Measurements from ENCODE around the gene CDCP2. TPM values are rescaled to one million over a fixed set of nuclear protein-coding genes. Genes with fewer than 3 reads are reported as not detected.

CDCP2 gene
- total RNA-seq, 1 donor from 2014 or later: not detected

DNA sequence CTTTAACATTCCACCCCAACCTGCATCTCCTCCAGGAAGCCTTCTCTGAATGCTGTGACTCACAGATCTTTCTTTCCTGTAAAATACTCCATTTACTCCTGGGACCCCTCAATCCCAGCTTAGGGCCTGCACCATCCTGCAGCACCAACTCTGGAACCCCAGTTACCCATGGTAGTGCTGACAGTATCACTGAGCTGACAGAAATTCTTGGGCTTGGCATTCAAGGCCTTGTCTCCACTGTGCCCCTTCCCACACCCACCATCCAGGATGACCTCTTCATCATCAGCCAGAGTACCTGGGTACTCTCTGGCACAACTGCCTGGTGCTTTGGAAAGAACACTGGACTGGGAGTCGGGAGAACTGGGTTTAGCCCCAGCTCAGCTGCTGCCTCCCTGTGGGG is 38.7 kb upstream of the CDCP2 start:
- H3K36me3 ChIP-seq (ENCODE audit: control insufficient read depth, insufficient read depth, low read length): no peaks in the 10 kb centered on the region
- no peak overlapping the region for H3K4me3 ChIP-seq (ENCODE audit: low read depth, low read length)
- no peak for FAIRE-seq
- no peaks in the 10 kb centered on the region for H3K27me3 ChIP-seq (ENCODE audit: control insufficient read depth, insufficient read depth, low read length)
- no peak for DNase-seq (ENCODE audit: low read depth)
- TF ChIP-seq CTCF (IDR thresholded peaks at IDR 0.05; ENCODE audit: insufficient read depth, low read length, severe bottlenecking): no peak

DNA sequence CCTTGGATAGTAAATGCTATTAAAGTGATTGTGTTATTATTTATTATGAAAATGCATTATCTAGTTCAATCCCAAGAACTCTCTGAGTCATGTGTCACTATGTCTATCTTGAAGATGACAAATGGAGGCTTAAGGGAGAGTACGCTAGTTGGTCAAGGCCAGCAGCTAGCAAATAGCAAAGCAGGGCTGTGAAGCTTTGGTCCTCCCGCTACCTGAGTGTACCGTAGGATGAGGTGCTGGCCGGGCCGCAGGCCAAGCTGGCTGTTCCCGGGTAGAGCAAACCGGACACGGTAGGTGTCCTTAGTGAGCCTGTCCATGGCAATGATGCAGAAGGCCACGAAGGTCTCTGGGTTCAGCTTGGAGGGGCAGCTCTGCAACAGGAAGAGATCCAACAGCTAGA is 37.7 kb upstream of the CDCP2 start:
- no peaks in the 10 kb centered on the region for H3K27me3 ChIP-seq (ENCODE audit: control insufficient read depth, insufficient read depth, low read length)
- DNase-seq (ENCODE audit: low read depth): no peak
- no peak for TF ChIP-seq CTCF (IDR thresholded peaks at IDR 0.05; ENCODE audit: insufficient read depth, low read length, severe bottlenecking)
- H3K4me3 ChIP-seq (ENCODE audit: low read depth, low read length): no peak overlapping the region
- FAIRE-seq: no peak
- no peaks in the 10 kb centered on the region for H3K36me3 ChIP-seq (ENCODE audit: control insufficient read depth, insufficient read depth, low read length)

- no peak for TF ChIP-seq CTCF (IDR thresholded peaks at IDR 0.05; ENCODE audit: insufficient read depth, low read length, severe bottlenecking)
- Histone ChIP-seq H3K36me3 (ENCODE audit: control insufficient read depth, insufficient read depth, low read length) (no peaks in the 10 kb centered on the region), H3K27me3 (ENCODE audit: control insufficient read depth, insufficient read depth, low read length) (no peaks in the 10 kb centered on the region), H3K4me3 (ENCODE audit: low read depth, low read length) (no peak overlapping the region)
- DNase-seq (ENCODE audit: low read depth) (no peak), FAIRE-seq (no peak)
These were observed 35.5 kb upstream of the CDCP2 start for GRCh38 chr1:54188291-54188690.

DNA sequence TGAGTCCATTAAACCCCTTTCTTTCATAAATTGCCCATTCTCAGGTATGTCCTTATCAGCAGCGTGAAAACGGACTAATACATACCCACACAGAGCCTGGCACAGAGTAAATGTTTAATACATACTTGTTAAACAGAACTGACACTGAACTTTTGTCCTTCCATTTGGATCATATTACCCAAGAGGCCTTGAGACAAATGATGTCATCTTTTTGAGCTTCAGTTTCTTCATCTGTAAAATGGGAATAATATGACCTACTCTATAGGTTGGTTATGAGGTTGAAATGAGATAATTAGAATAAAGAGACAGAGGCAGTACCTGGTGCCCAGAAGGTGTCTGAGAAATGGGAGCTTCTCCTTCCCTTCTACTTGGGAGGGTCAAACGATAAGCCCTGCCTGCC is 33.3 kb upstream of the CDCP2 start:
- FAIRE-seq (no peak), DNase-seq (ENCODE audit: low read depth) (no peak)
- Histone ChIP-seq H3K4me3 (ENCODE audit: low read depth, low read length) (no peak overlapping the region), H3K36me3 (ENCODE audit: control insufficient read depth, insufficient read depth, low read length) (no peaks in the 10 kb centered on the region), H3K27me3 (ENCODE audit: control insufficient read depth, insufficient read depth, low read length) (no peaks in the 10 kb centered on the region)
- no peak for TF ChIP-seq CTCF (IDR thresholded peaks at IDR 0.05; ENCODE audit: insufficient read depth, low read length, severe bottlenecking)

- FAIRE-seq: no peak
- Histone ChIP-seq H3K36me3 (ENCODE audit: control insufficient read depth, insufficient read depth, low read length) (no peaks in the 10 kb centered on the region), H3K4me3 (ENCODE audit: low read depth, low read length) (no peak overlapping the region), H3K27me3 (ENCODE audit: control insufficient read depth, insufficient read depth, low read length) (no peaks in the 10 kb centered on the region)
- no peak for DNase-seq (ENCODE audit: low read depth)
- no peak for TF ChIP-seq CTCF (IDR thresholded peaks at IDR 0.05; ENCODE audit: insufficient read depth, low read length, severe bottlenecking)
These were observed 28.0 kb upstream of the CDCP2 start for GRCh38 chr1:54180701-54181360.

Data from bronchial epithelial cell (primary cell).